H1 (cell line): ENCODE data around the gene DYRK1B. TPM values are rescaled to one million over a fixed set of nuclear protein-coding genes. Genes with fewer than 3 reads are reported as not detected.

Experiments
- CHD1 ChIP-seq: IDR thresholded peaks from 2 replicates; pipeline ENCODE4 v1.6.1; 2012; ENCODE audit warnings: low read depth, low read length, improper control_type of control experiment
- RAD21 ChIP-seq, 2 experiments: IDR thresholded peaks in 1 of 2; conservative IDR thresholded peaks in 1 of 2; 2 replicates each; pipeline ENCODE4 v1.6.1; 2011; ENCODE audit warnings: low read depth in 2 of 2, low read length in 2 of 2, improper control_type of control experiment in 1 of 2, inconsistent platforms in 1 of 2, mild to moderate bottlenecking in 1 of 2, moderate library complexity in 1 of 2
- SRF ChIP-seq: IDR thresholded peaks from 2 replicates; pipeline ENCODE4 v1.6.1; 2011; ENCODE audit warnings: mild to moderate bottlenecking, low read depth, low read length, moderate library complexity
- polyA plus RNA-seq, 7 experiments: library from polyadenylated mRNA; depleted of rRNA in 3 of 7; stranded (reverse) in 5 of 7; unstranded in 2 of 7; fragments of >200 nt in 5 of 7; fragments of 200-250 nt in 2 of 7; gene quantifications; 1 replicate in 5 of 7; 2 replicates in 1 of 7; 4 replicates in 1 of 7; pipeline versions ENCODE4 v1.2.1 to v1.2.3, GENCODE V29; 2011 to 2013; ENCODE audit warnings: missing spikeins in 2 of 7, mixed read lengths in 2 of 7
- total RNA-seq: library from RNA; stranded (reverse); fragmentation: NEBNext Ultra II Directional; extraction: Animal tissue kit (Norgen Biotek cat#: 25700); gene quantifications from 2 replicates; pipeline ENCODE4 v1.2.1, GENCODE V29; 2021
- TF ChIP-seq, protein P1 (sequence below): fragments of 300-600 bp; sonication (generic); IDR thresholded peaks from 2 replicates; pipeline ENCODE4 v1.7.1; 2012; ENCODE audit warnings: low read length, moderate library complexity, mild to moderate bottlenecking, inconsistent platforms; ENCODE audit not compliant: insufficient replicate concordance

The DYRK1B gene
- total and polyA plus RNA-seq, 2 of the 8 experiments (the other 6 are each of a cell fraction or from before 2014, with no cell fraction given): 6.9 to 14.8 TPM

- TF ChIP-seq, protein P1, sequence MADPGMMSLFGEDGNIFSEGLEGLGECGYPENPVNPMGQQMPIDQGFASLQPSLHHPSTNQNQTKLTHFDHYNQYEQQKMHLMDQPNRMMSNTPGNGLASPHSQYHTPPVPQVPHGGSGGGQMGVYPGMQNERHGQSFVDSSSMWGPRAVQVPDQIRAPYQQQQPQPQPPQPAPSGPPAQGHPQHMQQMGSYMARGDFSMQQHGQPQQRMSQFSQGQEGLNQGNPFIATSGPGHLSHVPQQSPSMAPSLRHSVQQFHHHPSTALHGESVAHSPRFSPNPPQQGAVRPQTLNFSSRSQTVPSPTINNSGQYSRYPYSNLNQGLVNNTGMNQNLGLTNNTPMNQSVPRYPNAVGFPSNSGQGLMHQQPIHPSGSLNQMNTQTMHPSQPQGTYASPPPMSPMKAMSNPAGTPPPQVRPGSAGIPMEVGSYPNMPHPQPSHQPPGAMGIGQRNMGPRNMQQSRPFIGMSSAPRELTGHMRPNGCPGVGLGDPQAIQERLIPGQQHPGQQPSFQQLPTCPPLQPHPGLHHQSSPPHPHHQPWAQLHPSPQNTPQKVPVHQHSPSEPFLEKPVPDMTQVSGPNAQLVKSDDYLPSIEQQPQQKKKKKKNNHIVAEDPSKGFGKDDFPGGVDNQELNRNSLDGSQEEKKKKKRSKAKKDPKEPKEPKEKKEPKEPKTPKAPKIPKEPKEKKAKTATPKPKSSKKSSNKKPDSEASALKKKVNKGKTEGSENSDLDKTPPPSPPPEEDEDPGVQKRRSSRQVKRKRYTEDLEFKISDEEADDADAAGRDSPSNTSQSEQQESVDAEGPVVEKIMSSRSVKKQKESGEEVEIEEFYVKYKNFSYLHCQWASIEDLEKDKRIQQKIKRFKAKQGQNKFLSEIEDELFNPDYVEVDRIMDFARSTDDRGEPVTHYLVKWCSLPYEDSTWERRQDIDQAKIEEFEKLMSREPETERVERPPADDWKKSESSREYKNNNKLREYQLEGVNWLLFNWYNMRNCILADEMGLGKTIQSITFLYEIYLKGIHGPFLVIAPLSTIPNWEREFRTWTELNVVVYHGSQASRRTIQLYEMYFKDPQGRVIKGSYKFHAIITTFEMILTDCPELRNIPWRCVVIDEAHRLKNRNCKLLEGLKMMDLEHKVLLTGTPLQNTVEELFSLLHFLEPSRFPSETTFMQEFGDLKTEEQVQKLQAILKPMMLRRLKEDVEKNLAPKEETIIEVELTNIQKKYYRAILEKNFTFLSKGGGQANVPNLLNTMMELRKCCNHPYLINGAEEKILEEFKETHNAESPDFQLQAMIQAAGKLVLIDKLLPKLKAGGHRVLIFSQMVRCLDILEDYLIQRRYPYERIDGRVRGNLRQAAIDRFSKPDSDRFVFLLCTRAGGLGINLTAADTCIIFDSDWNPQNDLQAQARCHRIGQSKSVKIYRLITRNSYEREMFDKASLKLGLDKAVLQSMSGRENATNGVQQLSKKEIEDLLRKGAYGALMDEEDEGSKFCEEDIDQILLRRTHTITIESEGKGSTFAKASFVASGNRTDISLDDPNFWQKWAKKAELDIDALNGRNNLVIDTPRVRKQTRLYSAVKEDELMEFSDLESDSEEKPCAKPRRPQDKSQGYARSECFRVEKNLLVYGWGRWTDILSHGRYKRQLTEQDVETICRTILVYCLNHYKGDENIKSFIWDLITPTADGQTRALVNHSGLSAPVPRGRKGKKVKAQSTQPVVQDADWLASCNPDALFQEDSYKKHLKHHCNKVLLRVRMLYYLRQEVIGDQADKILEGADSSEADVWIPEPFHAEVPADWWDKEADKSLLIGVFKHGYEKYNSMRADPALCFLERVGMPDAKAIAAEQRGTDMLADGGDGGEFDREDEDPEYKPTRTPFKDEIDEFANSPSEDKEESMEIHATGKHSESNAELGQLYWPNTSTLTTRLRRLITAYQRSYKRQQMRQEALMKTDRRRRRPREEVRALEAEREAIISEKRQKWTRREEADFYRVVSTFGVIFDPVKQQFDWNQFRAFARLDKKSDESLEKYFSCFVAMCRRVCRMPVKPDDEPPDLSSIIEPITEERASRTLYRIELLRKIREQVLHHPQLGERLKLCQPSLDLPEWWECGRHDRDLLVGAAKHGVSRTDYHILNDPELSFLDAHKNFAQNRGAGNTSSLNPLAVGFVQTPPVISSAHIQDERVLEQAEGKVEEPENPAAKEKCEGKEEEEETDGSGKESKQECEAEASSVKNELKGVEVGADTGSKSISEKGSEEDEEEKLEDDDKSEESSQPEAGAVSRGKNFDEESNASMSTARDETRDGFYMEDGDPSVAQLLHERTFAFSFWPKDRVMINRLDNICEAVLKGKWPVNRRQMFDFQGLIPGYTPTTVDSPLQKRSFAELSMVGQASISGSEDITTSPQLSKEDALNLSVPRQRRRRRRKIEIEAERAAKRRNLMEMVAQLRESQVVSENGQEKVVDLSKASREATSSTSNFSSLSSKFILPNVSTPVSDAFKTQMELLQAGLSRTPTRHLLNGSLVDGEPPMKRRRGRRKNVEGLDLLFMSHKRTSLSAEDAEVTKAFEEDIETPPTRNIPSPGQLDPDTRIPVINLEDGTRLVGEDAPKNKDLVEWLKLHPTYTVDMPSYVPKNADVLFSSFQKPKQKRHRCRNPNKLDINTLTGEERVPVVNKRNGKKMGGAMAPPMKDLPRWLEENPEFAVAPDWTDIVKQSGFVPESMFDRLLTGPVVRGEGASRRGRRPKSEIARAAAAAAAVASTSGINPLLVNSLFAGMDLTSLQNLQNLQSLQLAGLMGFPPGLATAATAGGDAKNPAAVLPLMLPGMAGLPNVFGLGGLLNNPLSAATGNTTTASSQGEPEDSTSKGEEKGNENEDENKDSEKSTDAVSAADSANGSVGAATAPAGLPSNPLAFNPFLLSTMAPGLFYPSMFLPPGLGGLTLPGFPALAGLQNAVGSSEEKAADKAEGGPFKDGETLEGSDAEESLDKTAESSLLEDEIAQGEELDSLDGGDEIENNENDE: no peak
- TF ChIP-seq SRF (no peak), CHD1 (no peak), RAD21 (IDR thresholded peaks at IDR 0.05 in 1 of 2, conservative IDR thresholded peaks at IDR 0.05 in 1 of 2; ENCODE audit: low read depth in 2 of 2, low read length in 2 of 2) (no peak)
- TF ChIP-seq, all 59 proteins: peak for 0
Measured at GRCh38 chr19:39850892-39851291, 16.9 kb upstream of the DYRK1B start (continued).
